CD4-positive, alpha-beta T cell treated with Interleukin-17A for 4 hours (primary cell): ENCODE data around the gene EIF2S1.
"Not testable (repeated sequence)": the region's sequence is repeated elsewhere in the genome, so short reads cannot be mapped to it uniquely, and the experiment has no call there.

Experiments
- DNase-seq: peaks from one replicate; pipeline ENCODE4 v3.0.0-alpha.2; 2020; ENCODE audit warnings: mixed read lengths

EIF2S1 gene

DNA sequence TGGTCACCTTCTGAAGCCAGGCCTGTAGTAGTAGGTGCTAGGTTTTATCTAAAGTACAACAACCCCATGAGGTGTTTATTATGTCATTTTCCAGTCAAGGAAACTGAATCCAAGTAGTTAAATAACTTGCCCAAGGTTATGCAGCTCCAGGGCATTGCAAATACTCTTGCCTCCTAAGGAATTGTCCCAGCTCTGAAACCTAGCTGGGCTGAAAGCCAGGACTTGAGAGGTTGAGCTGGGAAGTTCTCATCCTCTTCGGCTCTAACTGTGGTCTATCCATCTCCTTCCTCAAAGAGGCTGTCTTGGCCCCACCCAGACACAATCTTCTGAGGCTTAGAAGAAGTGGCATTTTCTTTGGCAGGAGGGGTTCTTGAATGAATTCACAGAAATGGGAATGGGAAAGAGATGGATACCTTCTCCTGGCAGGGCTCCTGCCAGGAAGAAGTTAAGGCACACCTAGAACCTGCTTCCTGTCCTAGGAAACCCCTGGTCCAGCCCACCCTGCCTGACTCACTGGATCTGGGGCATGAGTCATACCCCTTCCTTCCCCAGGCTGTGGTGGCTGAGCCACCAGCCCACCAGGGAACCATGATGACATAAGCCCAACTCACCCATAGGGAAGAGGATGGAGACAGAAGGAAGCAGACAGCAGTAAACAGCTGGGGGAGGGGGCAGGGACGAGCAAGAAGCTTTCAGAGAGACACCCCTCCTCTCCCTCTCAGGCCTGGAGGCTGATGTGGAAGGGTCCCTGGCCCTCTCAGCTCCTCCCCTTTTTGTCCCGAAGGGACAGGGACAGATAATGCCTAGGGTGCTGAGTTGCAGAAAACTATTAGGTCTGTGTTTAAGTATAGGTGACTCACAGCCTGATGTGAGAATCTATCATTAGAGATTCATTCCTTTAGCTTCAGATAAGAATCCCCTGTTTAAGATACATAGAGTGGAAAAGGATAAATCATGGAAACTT, 54.0 kb downstream of the EIF2S1 start:
- DNase-seq: peak; percentile 53

DNA sequence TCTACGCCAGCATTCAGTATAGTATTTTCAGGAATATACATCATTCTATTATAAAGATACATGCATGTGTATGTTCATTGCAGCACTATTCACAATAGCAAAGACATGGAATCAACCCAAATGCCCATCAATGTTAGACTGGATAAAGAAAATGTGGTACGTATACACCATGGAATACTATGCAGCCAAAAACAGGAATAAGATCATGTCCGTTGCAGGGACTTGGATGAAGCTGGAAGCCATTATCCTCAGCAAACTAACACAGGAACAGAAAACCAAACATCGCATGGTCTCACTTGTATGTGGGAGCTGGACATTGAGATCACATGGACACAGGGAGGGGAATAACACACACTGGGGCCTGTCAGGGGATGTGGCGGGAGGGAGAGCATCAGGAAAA, 55.5 kb downstream of the EIF2S1 start:
- not testable (repeated sequence) for DNase-seq

- no peak for DNase-seq
Measured at GRCh38 chr14:67416085-67416484, 56.0 kb downstream of the EIF2S1 start.

GRCh38 chr14:67416810-67417209, 56.7 kb downstream of the EIF2S1 start:
- no peak for DNase-seq

DNA sequence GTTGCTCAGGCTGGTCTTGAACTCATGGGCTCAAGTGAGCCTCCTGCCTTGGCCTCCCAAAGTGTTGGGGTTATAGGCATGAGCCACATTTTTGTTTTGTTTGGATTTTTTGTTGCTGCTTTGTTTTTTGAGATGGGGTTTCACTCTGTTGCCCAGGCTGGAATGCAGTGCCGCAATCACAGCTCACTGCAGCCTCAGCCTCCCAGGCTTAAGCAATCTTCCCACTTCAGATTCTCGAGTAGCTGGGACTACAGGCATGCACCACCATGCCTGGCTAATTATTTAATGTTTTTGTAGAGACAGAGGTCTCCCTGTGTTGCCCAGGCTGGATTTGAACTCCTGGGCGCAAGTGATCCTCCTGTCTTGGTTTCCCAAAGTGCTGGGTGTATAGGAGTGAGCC, 57.5 kb downstream of the EIF2S1 start:
- DNase-seq: no peak

DNA sequence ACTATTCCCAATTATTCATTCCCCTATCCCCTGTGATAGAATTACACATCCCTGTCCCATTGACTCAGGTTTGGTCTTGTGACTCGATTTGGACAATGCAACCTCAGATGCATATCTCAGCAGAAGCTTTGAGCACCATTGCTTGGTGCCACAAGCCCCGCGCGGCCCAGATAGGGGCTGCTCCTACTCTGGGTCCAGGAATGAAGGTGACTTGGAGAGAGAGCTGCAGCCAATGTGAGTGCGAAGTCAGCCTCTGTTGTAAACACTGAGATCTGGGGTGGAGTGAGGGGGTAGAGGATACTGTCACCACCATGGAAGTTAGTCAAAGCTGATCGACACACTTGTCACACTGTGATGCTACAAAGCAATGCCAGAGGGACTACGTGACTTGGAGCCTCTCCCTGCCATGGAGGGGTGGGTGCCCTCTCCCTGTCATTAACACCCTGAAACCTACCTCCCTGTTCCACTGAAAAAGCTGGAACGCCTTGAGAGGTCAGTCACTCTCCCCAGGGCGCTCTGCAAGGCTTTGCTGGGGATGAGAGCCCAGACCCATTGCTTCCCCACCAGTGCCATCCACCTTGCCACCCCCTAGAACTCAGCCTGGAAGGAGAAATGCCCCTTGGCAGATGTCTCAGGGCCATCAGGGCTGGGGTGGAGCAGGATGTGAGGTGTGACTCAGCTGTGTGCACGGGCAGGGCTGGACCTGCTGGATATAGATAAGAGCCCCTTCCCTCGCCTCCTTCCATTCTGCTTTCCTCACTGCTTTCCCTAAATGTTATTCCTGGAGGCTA, 58.5 kb downstream of the EIF2S1 start:
- no peak for DNase-seq

DNA sequence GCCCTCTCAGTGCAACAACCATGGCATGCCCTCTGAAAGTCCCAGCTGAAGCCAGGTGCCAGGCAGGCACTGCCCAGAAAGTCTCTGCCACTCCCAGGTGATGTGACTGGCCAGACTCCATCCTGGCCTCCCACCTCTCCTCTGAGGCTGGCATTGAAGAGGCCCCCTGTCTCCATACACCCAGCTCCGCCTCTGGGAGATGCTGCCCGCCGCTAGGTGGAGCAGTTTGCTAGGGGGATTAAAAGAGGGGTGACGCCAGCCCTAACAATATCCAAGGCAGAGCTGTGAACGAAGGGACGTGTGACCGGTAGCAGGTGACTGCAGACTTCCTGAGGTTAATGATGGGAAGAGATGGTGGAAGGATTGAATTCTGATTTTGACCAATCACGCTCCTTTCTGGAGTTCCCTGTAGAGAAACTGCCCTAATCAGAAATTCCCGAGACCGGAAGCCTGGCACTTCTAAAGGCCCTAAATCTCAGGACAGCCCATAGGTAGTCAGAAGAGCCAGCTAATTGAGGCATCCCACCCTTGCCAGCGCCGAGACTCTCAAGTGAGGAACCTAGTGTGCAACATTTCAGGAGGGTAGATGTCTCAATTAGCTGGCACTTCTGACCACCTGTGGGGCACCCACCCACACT, 60.1 kb downstream of the EIF2S1 start:
- DNase-seq: peak; percentile 45

- no peak for DNase-seq
Measured at GRCh38 chr14:67421356-67422224, 61.5 kb downstream of the EIF2S1 start.

DNA sequence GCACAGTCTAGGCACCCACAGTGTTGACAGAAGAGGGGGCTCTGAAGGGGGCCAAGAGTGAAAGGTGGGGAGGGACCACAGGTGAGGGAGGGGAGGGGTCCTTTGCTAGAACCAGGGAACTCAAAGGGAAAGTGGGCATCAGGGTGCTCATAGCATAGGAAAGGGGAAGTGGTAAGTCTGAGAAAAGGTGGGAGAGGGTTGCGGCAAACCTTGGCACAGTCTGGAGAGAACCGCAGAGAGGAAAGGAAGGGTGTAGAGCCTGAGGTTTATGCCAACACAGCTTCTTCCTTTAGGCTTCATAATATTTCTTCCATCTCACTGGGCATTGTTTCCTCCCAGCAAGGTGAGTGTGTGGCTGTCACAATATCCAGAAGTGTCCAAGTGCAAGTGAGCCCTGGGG, 63.3 kb downstream of the EIF2S1 start:
- no peak for DNase-seq

- DNase-seq: no peak
Measured at GRCh38 chr14:67424539-67424938, 64.4 kb downstream of the EIF2S1 start.

- DNase-seq: no peak
Measured at GRCh38 chr14:67425608-67426007, 65.5 kb downstream of the EIF2S1 start.

DNA sequence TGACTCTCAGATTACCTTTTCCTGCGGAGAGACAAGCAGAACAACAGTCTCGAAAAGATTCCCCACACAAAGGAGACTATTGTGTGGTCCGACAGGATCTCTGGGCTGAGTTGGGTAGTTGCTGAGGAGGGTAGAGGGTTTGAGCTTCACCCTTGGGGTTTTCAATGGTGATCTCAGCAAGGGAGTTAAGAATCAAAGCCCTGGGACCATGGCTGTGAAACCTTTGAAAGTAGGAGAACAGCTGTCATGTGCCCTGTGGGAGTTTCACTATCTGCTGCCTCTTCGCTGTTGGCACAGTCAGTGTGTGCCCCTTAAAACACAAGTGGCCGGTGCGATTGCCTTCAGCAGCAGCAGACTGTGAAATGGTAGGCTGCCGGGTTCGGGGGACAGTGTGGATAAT, 66.0 kb downstream of the EIF2S1 start:
- no peak for DNase-seq

- DNase-seq: peak; percentile 80
Measured at GRCh38 chr14:67426983-67427606, 67.0 kb downstream of the EIF2S1 start.

- no peak for DNase-seq
Measured at GRCh38 chr14:67428501-67429031, 68.4 kb downstream of the EIF2S1 start.

- no peak for DNase-seq
Measured at GRCh38 chr14:67429510-67430205, 69.5 kb downstream of the EIF2S1 start.

DNA sequence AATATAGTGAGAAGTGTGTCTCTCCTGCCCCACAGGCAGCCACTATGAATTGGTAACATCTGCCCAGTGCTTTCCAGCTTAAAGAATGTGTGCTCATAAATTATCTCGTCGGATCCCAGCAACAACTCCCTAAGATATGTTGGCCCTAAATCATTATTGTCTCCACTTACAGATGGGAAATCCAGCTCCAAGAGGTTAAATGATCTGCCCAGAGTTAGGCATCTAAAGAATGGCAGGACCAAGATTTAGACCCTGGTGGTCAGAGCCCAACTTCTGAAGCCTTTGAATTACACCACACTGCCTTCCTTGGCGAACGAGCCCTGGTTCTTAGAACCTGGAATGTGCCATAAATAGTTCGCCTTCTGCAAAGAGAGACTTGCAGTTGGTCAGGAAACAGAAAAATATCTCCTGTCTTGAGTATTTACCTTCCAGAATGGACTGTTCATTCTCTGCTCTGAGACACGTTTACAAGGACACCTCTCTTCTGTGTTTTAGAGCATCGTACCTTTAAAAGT, 72.0 kb downstream of the EIF2S1 start:
- no peak for DNase-seq

DNA sequence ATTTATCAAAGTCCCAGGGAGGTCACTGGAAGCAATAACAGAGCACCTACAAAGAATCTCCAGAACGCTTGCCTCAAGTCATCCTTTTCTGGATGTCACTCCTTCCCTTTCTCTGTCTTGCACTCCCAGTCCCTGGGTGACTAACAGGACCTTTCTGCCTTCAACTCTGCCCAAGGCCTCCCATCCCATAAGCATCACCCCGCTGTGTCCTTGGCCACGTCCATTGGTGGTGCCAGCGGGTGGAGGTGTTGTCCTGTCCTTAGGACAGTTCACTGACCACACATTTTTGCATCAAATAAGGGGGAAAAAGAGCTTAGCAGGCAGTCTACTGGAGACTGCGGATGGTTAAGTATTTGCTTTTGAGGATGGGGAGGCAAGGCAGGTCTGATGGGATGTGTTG, 75.5 kb downstream of the EIF2S1 start:
- no peak for DNase-seq
